ENCODE measurements around the gene PCCB. TPM values are rescaled to one million over a fixed set of nuclear protein-coding genes. Genes with fewer than 3 reads are reported as not detected.
"Not testable (repeated sequence)": the region's sequence is repeated elsewhere in the genome, so short reads cannot be mapped to it uniquely, and the experiment has no call there.

Gene PCCB
- total RNA-seq: 10 to 100 TPM; 19.3 to 22.6 TPM

DNA sequence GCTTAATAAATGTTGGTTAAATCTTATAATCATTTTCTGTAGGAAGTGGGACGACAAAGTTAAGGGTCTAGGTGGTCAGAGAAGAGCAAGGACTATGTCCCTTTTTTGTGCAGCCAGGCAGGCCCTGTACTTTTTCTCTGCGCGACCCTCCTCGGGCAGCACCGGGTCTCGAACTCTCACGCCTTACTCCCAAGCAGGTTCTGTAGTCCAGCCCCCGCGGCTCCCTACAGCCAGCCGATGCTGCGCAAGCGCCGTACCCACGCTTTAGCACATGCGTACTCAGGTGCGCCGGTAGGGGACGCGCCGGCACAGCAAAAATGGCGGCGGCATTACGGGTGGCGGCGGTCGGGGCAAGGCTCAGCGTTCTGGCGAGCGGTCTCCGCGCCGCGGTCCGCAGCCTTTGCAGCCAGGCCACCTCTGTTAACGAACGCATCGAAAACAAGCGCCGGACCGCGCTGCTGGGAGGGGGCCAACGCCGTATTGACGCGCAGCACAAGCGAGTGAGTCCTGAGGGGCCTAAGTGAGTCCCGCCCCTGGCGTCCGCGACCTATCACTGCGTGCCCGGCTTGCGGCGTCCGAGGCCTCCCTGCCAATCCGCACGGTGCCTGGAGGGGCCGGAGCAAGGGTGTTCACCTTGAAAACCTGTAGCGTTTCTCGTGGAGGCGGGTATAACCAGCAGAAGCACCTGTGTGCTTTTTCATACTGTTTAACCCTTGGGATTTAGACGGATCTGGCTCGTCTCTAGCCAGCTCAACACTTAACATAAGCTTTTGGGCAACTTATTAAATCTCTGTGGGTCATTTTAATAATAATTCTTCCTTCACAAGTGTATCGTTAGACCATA lies at the start of gene PCCB:
Gene PCCB (plus strand): TSS at position 282 of the 844 bp plus-strand sequence. CDS start 36 bp downstream, at position 318.
- Histone ChIP-seq H3K4me3 (peak within 1 kb of the TSS; percentile 77), H3K36me3 (no peaks in the 10 kb centered on the region), H3K4me1 (ENCODE audit: control insufficient read depth in 1 of 2, low read depth in 2 of 2) (peaks cover 0 to 9% of the 10 kb centered on the region in 2 donors), H3K27me3 (replicated peaks; ENCODE audit: insufficient read depth) (no peaks in the 10 kb centered on the region), H3K27ac (peak within 1 kb of the TSS; percentile 76 to 86), H3K9me3 (no peaks in the 10 kb centered on the region)
- TF ChIP-seq, protein P1, sequence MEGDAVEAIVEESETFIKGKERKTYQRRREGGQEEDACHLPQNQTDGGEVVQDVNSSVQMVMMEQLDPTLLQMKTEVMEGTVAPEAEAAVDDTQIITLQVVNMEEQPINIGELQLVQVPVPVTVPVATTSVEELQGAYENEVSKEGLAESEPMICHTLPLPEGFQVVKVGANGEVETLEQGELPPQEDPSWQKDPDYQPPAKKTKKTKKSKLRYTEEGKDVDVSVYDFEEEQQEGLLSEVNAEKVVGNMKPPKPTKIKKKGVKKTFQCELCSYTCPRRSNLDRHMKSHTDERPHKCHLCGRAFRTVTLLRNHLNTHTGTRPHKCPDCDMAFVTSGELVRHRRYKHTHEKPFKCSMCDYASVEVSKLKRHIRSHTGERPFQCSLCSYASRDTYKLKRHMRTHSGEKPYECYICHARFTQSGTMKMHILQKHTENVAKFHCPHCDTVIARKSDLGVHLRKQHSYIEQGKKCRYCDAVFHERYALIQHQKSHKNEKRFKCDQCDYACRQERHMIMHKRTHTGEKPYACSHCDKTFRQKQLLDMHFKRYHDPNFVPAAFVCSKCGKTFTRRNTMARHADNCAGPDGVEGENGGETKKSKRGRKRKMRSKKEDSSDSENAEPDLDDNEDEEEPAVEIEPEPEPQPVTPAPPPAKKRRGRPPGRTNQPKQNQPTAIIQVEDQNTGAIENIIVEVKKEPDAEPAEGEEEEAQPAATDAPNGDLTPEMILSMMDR (IDR thresholded peaks at IDR 0.05): peak; percentile 87
- peak; percentile 76 for DNase-seq (ENCODE audit: low spot score)
- ATAC-seq (ENCODE audit: insufficient number of reproducible peaks, low FRiP score, low read depth): peak; percentile 90

DNA sequence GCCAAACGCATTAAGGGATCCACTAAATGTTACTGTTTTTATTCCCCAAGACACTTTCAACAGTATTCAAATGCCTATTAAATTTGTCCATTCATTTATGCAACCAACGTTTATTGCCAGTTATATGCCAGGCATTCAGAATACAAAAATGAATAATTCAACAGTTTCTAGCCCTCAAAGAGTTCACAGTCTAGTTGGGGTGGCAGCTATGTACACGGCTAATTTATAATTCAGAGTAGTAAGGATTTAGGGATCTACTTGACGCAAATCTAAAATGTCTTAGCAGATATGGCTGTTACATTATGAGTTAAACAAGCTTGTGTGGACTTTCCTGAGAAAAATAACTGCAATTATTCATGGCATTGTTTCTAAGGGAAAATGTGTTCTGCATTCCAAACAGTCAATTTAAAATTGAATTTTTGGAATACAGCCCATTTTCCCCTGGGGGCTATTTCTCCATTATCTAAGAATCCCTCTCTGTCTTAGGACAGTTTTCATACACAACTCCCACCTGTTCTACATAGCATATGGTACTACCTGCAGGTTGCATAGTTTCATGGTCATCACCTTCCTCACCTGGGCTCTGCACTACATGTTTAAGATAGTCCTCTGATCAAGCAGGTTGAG lies 42.5 kb upstream of the PCCB start:
- H3K4me1 ChIP-seq (ENCODE audit: control insufficient read depth in 1 of 2, low read depth in 2 of 2): no peaks in the 10 kb centered on the region
- H3K27me3 ChIP-seq (replicated peaks; ENCODE audit: insufficient read depth): no peaks in the 10 kb centered on the region
- no peaks in the 10 kb centered on the region for H3K36me3 ChIP-seq
- TF ChIP-seq, protein P1 (IDR thresholded peaks at IDR 0.05): no peak
- no peak for DNase-seq (ENCODE audit: low spot score)
- no peak overlapping the region for H3K27ac ChIP-seq
- H3K9me3 ChIP-seq: no peaks in the 10 kb centered on the region
- no peak for ATAC-seq (ENCODE audit: insufficient number of reproducible peaks, low FRiP score, low read depth)
- no peak overlapping the region for H3K4me3 ChIP-seq

DNA sequence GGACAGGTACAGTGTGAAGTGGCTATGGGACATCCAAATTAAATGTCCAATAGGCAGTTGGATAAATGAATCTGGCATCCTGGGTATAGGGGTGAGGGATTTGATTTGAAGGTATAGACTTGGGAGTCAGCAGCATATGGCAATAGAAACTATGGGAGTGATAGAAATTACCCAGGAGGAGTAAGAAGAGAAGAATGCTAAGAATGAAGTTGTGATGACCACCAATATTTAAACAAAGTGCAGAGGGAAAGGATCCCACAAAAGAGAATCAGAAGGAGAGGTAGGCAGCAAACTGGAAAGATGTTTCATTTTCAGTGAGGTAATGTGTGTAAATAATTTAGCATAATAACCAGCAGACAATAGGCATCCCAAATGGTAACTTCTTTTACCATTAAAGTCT lies 40.2 kb upstream of the PCCB start:
- no peak for DNase-seq (ENCODE audit: low spot score)
- no peaks in the 10 kb centered on the region for H3K4me1 ChIP-seq (ENCODE audit: control insufficient read depth in 1 of 2, low read depth in 2 of 2)
- no peaks in the 10 kb centered on the region for H3K36me3 ChIP-seq
- TF ChIP-seq, protein P1 (IDR thresholded peaks at IDR 0.05): no peak
- no peaks in the 10 kb centered on the region for H3K9me3 ChIP-seq
- H3K27ac ChIP-seq: no peak overlapping the region
- no peak for ATAC-seq (ENCODE audit: insufficient number of reproducible peaks, low FRiP score, low read depth)
- H3K27me3 ChIP-seq (replicated peaks; ENCODE audit: insufficient read depth): no peaks in the 10 kb centered on the region
- H3K4me3 ChIP-seq: no peak overlapping the region

DNA sequence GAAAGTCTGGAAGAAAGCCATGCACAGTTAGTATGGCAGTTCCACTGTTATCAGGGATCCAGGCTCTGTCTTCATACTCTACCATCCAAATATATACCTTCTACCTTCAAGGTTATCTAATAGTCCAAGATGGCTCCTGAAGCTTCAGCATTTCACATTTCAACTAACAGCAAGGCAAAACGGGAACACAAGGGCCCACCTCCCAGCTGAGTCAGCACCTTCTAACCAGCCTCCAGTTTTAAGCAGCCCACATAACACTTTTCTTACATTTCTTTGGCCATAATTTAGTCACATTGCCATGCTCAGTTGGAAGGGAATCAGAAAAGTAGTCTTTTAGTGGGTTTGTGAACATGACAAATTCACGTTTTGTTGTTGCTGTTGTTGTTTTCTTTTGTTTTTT lies 38.6 kb upstream of the PCCB start:
- no peak for ATAC-seq (ENCODE audit: insufficient number of reproducible peaks, low FRiP score, low read depth)
- no peaks in the 10 kb centered on the region for H3K9me3 ChIP-seq
- H3K27me3 ChIP-seq (replicated peaks; ENCODE audit: insufficient read depth): no peaks in the 10 kb centered on the region
- DNase-seq (ENCODE audit: low spot score): no peak
- no peaks in the 10 kb centered on the region for H3K36me3 ChIP-seq
- H3K4me1 ChIP-seq (ENCODE audit: control insufficient read depth in 1 of 2, low read depth in 2 of 2): no peaks in the 10 kb centered on the region
- TF ChIP-seq, protein P1 (IDR thresholded peaks at IDR 0.05): no peak
- no peak overlapping the region for H3K4me3 ChIP-seq
- no peak overlapping the region for H3K27ac ChIP-seq

DNA sequence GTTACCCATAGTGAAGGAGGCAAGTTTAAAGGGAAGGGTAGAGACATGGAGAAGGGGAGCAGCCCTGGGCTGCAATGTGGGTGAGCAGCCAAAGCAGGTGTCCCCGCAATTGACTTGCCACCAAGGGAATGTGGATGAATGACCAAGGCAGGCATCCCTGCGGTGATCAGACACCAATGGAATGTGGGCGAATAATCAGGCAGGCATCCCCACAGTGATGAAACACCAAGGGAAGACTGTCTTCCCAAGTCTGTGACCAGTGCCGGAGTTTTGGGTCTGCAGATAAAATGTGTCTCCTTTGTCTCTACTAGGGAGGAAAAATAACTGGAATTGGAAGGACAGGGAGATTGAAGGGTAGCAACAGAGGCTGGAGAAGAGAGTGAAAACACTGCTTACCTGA lies 27.4 kb upstream of the PCCB start:
- not testable (repeated sequence) for H3K27ac ChIP-seq; ATAC-seq (ENCODE audit: insufficient number of reproducible peaks, low FRiP score, low read depth); DNase-seq (ENCODE audit: low spot score); H3K9me3 ChIP-seq; H3K27me3 ChIP-seq (replicated peaks; ENCODE audit: insufficient read depth); H3K4me1 ChIP-seq (ENCODE audit: control insufficient read depth in 1 of 2, low read depth in 2 of 2); H3K36me3 ChIP-seq; H3K4me3 ChIP-seq
